ENCODE results near the gene ZBP1. TPM values are rescaled to one million over a fixed set of nuclear protein-coding genes. Genes with fewer than 3 reads are reported as not detected.

ZBP1 gene
- total and polyA plus RNA-seq, 7 donors = 0.36 to 17.2 (median 1.2) TPM; not detected in 2

- H3K27me3 ChIP-seq = no peaks in the 10 kb centered on the region
- no peak overlapping the region for H3K27ac ChIP-seq
- intact Hi-C loops (cut with DNase I) = no loop called here
- H3K4me1 ChIP-seq = peaks cover 0 to 6% (median 5%) of the 10 kb centered on the region in 4 donors
- no peaks in the 10 kb centered on the region for H3K9me3 ChIP-seq
- no peak overlapping the region for H3K4me3 ChIP-seq
- no peak for DNase-seq
- TF ChIP-seq CTCF (IDR thresholded peaks at IDR 0.05) (no peak), EP300 (IDR thresholded peaks at IDR 0.05) (no peak), POLR2A (IDR thresholded peaks at IDR 0.05) (no peak), POLR2AphosphoS5 (IDR thresholded peaks at IDR 0.05) (no peak)
- no peaks in the 10 kb centered on the region for H3K36me3 ChIP-seq
These were observed 45.3 kb downstream of the ZBP1 start for GRCh38 chr20:57574954-57575353.

GRCh38 chr20:57573894-57574293 is 46.3 kb downstream of the ZBP1 start:
- Histone ChIP-seq H3K36me3 (no peaks in the 10 kb centered on the region), H3K9me3 (no peaks in the 10 kb centered on the region), H3K27ac (no peak overlapping the region), H3K27me3 (no peaks in the 10 kb centered on the region), H3K4me1 (no peaks in the 10 kb centered on the region), H3K4me3 (no peak overlapping the region)
- DNase-seq = no peak
- TF ChIP-seq EP300 (IDR thresholded peaks at IDR 0.05) = no peak
- no peak for TF ChIP-seq CTCF (IDR thresholded peaks at IDR 0.05)
- TF ChIP-seq POLR2A (IDR thresholded peaks at IDR 0.05) = no peak
- no peak for TF ChIP-seq POLR2AphosphoS5 (IDR thresholded peaks at IDR 0.05)
- 62 to 91% methylated on average over 5 of the region's 5 CpGs for WGBS, 2 donors
- intact Hi-C loops (cut with DNase I) = no loop called here

GRCh38 chr20:57573242-57573641 is 47.0 kb downstream of the ZBP1 start:
- no peak overlapping the region for H3K27ac ChIP-seq
- H3K4me1 ChIP-seq = no peaks in the 10 kb centered on the region
- intact Hi-C loops (cut with DNase I) = no loop called here
- DNase-seq = no peak
- H3K4me3 ChIP-seq = no peak overlapping the region
- H3K27me3 ChIP-seq = peaks cover 0 to 2% (median 0%) of the 10 kb centered on the region in 3 donors
- TF ChIP-seq EP300 (IDR thresholded peaks at IDR 0.05) = no peak
- TF ChIP-seq POLR2AphosphoS5 (IDR thresholded peaks at IDR 0.05) = no peak
- no peak for TF ChIP-seq POLR2A (IDR thresholded peaks at IDR 0.05)
- no peak for TF ChIP-seq CTCF (IDR thresholded peaks at IDR 0.05)
- WGBS, 2 donors = 68 to 88% methylated on average over 12 of the region's 12 CpGs
- no peaks in the 10 kb centered on the region for H3K36me3 ChIP-seq
- H3K9me3 ChIP-seq = no peaks in the 10 kb centered on the region

- H3K4me3 ChIP-seq = no peak overlapping the region
- 59 to 78% methylated on average over 3 of the region's 3 CpGs for whole genome bisulfite sequencing, 2 donors
These were observed 48.3 kb downstream of the ZBP1 start for GRCh38 chr20:57571782-57572416.

More at GRCh38 chr20:57571782-57572416, 48.3 kb downstream of the ZBP1 start:
- H3K36me3 ChIP-seq = no peaks in the 10 kb centered on the region
- H3K4me1 ChIP-seq = no peaks in the 10 kb centered on the region
- no peak overlapping the region for H3K27ac ChIP-seq
- intact Hi-C loops (cut with DNase I) = no loop called here
- peaks cover 0 to 4% (median 0%) of the 10 kb centered on the region in 3 donors for H3K27me3 ChIP-seq
- TF ChIP-seq POLR2A (IDR thresholded peaks at IDR 0.05) (no peak), CTCF (IDR thresholded peaks at IDR 0.05) (no peak), EP300 (IDR thresholded peaks at IDR 0.05) (no peak), POLR2AphosphoS5 (IDR thresholded peaks at IDR 0.05) (no peak)
- no peak for DNase-seq
- no peaks in the 10 kb centered on the region for H3K9me3 ChIP-seq
